ENCODE results near the gene ROR1.

Gene ROR1

GRCh38 chr1:63775418-63776127, 1.8 kb downstream of the ROR1 start:
- Histone ChIP-seq H3K23ac (ENCODE audit: low read length in 2 of 2) (no peak overlapping the region), H3K27ac (ENCODE audit: low read length, poor library complexity, severe bottlenecking) (peak overlapping the region; percentile 54), H3K18ac (ENCODE audit: low read depth in 1 of 2, low read length in 2 of 2) (peak overlapping the region in 1 of 2 experiments; percentile 11), H2BK120ac (ENCODE audit: low read depth, low read length) (no peak overlapping the region), H3K9ac (ENCODE audit: low read length) (peak overlapping the region; percentile 88), H3K4me3 (ENCODE audit: insufficient read depth in 1 of 2, low read depth in 1 of 2, low read length in 2 of 2) (peak overlapping the region; percentile 90 to 93), H2AK5ac (ENCODE audit: low read length, severe bottlenecking) (no peak overlapping the region), H3K4me1 (ENCODE audit: control insufficient read depth, insufficient read depth, low read depth, low read length) (peaks cover 10% of the 10 kb centered on the region), H3K27me3 (ENCODE audit: control insufficient read depth in 1 of 2, insufficient read depth in 1 of 2, low read length in 2 of 2) (peaks cover 0 to 8% of the 10 kb centered on the region in 2 experiments), H3K79me1 (replicated peaks; ENCODE audit: low read length, poor library complexity, severe bottlenecking) (peaks cover 17% of the 10 kb centered on the region), H2BK12ac (ENCODE audit: low read length in 2 of 2) (no peak overlapping the region), H4K91ac (ENCODE audit: low read length) (no peak overlapping the region), H3K14ac (ENCODE audit: low read length in 2 of 2) (no peak overlapping the region), H2AFZ (ENCODE audit: low read depth, low read length) (peak overlapping the region; percentile 79), H4K8ac (ENCODE audit: low read length) (no peak overlapping the region), H3K4ac (ENCODE audit: low read depth in 1 of 2, low read length in 2 of 2) (peak overlapping the region in 1 of 2 experiments; percentile 30), H2BK5ac (ENCODE audit: low read depth, low read length, poor library complexity, severe bottlenecking) (no peak overlapping the region), H3K9me3 (ENCODE audit: control insufficient read depth, low read length) (no peaks in the 10 kb centered on the region), H2BK15ac (ENCODE audit: low read depth, poor library complexity, severe bottlenecking) (no peak overlapping the region), H3K4me2 (ENCODE audit: low read length, poor library complexity, severe bottlenecking) (peak overlapping the region; percentile 82), H3K36me3 (ENCODE audit: control insufficient read depth in 1 of 2, insufficient read depth in 2 of 2, low read depth in 1 of 2, low read length in 2 of 2) (peaks cover 0 to 5% of the 10 kb centered on the region in 2 experiments)
- WGBS = 24% methylated on average over 6 of the region's 8 CpGs
- DNase-seq = no peak

- no peak overlapping the region for H3K23ac ChIP-seq (ENCODE audit: low read length in 2 of 2)
- no peak overlapping the region for H4K8ac ChIP-seq (ENCODE audit: low read length)
- H3K36me3 ChIP-seq (ENCODE audit: control insufficient read depth in 1 of 2, insufficient read depth in 2 of 2, low read depth in 1 of 2, low read length in 2 of 2) = peaks cover 0 to 5% of the 10 kb centered on the region in 2 experiments
- H3K79me1 ChIP-seq (replicated peaks; ENCODE audit: low read length, poor library complexity, severe bottlenecking) = peaks cover 22% of the 10 kb centered on the region
- H4K91ac ChIP-seq (ENCODE audit: low read length) = no peak overlapping the region
- H3K4me1 ChIP-seq (ENCODE audit: control insufficient read depth, insufficient read depth, low read depth, low read length) = peaks cover 10% of the 10 kb centered on the region
- no peak overlapping the region for H2AFZ ChIP-seq (ENCODE audit: low read depth, low read length)
- H3K4me2 ChIP-seq (ENCODE audit: low read length, poor library complexity, severe bottlenecking) = no peak overlapping the region
- no peak overlapping the region for H2BK120ac ChIP-seq (ENCODE audit: low read depth, low read length)
- no peak overlapping the region for H3K4ac ChIP-seq (ENCODE audit: low read depth in 1 of 2, low read length in 2 of 2)
- no peak overlapping the region for H3K18ac ChIP-seq (ENCODE audit: low read depth in 1 of 2, low read length in 2 of 2)
- 67% methylated on average over 1 of the region's 2 CpGs for WGBS
- DNase-seq = no peak
- H3K9ac ChIP-seq (ENCODE audit: low read length) = no peak overlapping the region
- H3K27ac ChIP-seq (ENCODE audit: low read length, poor library complexity, severe bottlenecking) = no peak overlapping the region
- no peak overlapping the region for H2BK12ac ChIP-seq (ENCODE audit: low read length in 2 of 2)
- no peak overlapping the region for H2BK15ac ChIP-seq (ENCODE audit: low read depth, poor library complexity, severe bottlenecking)
- H3K27me3 ChIP-seq (ENCODE audit: control insufficient read depth in 1 of 2, insufficient read depth in 1 of 2, low read length in 2 of 2) = peaks cover 0 to 4% of the 10 kb centered on the region in 2 experiments
- H3K4me3 ChIP-seq (ENCODE audit: insufficient read depth in 1 of 2, low read depth in 1 of 2, low read length in 2 of 2) = no peak overlapping the region
- peak overlapping the region; percentile 46 for H2AK5ac ChIP-seq (ENCODE audit: low read length, severe bottlenecking)
- no peak overlapping the region for H3K14ac ChIP-seq (ENCODE audit: low read length in 2 of 2)
- H2BK5ac ChIP-seq (ENCODE audit: low read depth, low read length, poor library complexity, severe bottlenecking) = no peak overlapping the region
- H3K9me3 ChIP-seq (ENCODE audit: control insufficient read depth, low read length) = no peaks in the 10 kb centered on the region
These were observed 3.5 kb downstream of the ROR1 start for GRCh38 chr1:63777286-63777685.

GRCh38 chr1:63777965-63778880, 4.4 kb downstream of the ROR1 start:
- H3K4me3 ChIP-seq (ENCODE audit: insufficient read depth in 1 of 2, low read depth in 1 of 2, low read length in 2 of 2) = no peak overlapping the region
- DNase-seq = no peak
- H2BK15ac ChIP-seq (ENCODE audit: low read depth, poor library complexity, severe bottlenecking) = no peak overlapping the region
- no peak overlapping the region for H2BK120ac ChIP-seq (ENCODE audit: low read depth, low read length)
- H3K4me1 ChIP-seq (ENCODE audit: control insufficient read depth, insufficient read depth, low read depth, low read length) = peaks cover 10% of the 10 kb centered on the region
- peak overlapping the region; percentile 49 for H2AK5ac ChIP-seq (ENCODE audit: low read length, severe bottlenecking)
- H4K8ac ChIP-seq (ENCODE audit: low read length) = no peak overlapping the region
- H3K27me3 ChIP-seq (ENCODE audit: control insufficient read depth in 1 of 2, insufficient read depth in 1 of 2, low read length in 2 of 2) = no peaks in the 10 kb centered on the region
- peak overlapping the region in 1 of 2 experiments; percentile 41 for H2BK12ac ChIP-seq (ENCODE audit: low read length in 2 of 2)
- no peak overlapping the region for H3K27ac ChIP-seq (ENCODE audit: low read length, poor library complexity, severe bottlenecking)
- no peak overlapping the region for H2AFZ ChIP-seq (ENCODE audit: low read depth, low read length)
- no peak overlapping the region for H3K9ac ChIP-seq (ENCODE audit: low read length)
- no CpG with 5 or more reads among the region's 3 CpGs for WGBS
- peaks cover 0 to 5% of the 10 kb centered on the region in 2 experiments for H3K36me3 ChIP-seq (ENCODE audit: control insufficient read depth in 1 of 2, insufficient read depth in 2 of 2, low read depth in 1 of 2, low read length in 2 of 2)
- H2BK5ac ChIP-seq (ENCODE audit: low read depth, low read length, poor library complexity, severe bottlenecking) = no peak overlapping the region
- H4K91ac ChIP-seq (ENCODE audit: low read length) = no peak overlapping the region
- no peak overlapping the region for H3K14ac ChIP-seq (ENCODE audit: low read length in 2 of 2)
- H3K4me2 ChIP-seq (ENCODE audit: low read length, poor library complexity, severe bottlenecking) = no peak overlapping the region
- peaks cover 26% of the 10 kb centered on the region for H3K79me1 ChIP-seq (replicated peaks; ENCODE audit: low read length, poor library complexity, severe bottlenecking)
- no peak overlapping the region for H3K23ac ChIP-seq (ENCODE audit: low read length in 2 of 2)
- no peaks in the 10 kb centered on the region for H3K9me3 ChIP-seq (ENCODE audit: control insufficient read depth, low read length)
- H3K4ac ChIP-seq (ENCODE audit: low read depth in 1 of 2, low read length in 2 of 2) = peak overlapping the region in 1 of 2 experiments; percentile 65
- peak overlapping the region in 1 of 2 experiments; percentile 54 for H3K18ac ChIP-seq (ENCODE audit: low read depth in 1 of 2, low read length in 2 of 2)
